Endothelial cell (in vitro differentiated cells): ENCODE data around the gene CGN. TPM values are rescaled to one million over a fixed set of nuclear protein-coding genes. Genes with fewer than 3 reads are reported as not detected.

ENCODE experiments used
- DNase-seq: peaks from one replicate; pipeline ENCODE4 v3.0.0; 2021; ENCODE audit warnings: low spot score
- H3K27ac Mint-ChIP-seq: one replicate; pipeline ENCODE4 v1.8.0; 2021; ENCODE audit warnings: mixed read lengths, inconsistent platforms; ENCODE audit not compliant: unreplicated experiment
- H3K27me3 Mint-ChIP-seq: one replicate; pipeline ENCODE4 v1.8.0; 2021; ENCODE audit warnings: mild to moderate bottlenecking, moderate library complexity, mixed read lengths, inconsistent platforms; ENCODE audit not compliant: unreplicated experiment
- H3K36me3 Mint-ChIP-seq: one replicate; pipeline ENCODE4 v1.8.0; 2021; ENCODE audit warnings: mild to moderate bottlenecking, low read depth, mixed read lengths, inconsistent platforms; ENCODE audit not compliant: unreplicated experiment
- H3K4me1 Mint-ChIP-seq: one replicate; pipeline ENCODE4 v1.8.0; 2021; ENCODE audit warnings: mild to moderate bottlenecking, mixed read lengths, inconsistent platforms; ENCODE audit not compliant: unreplicated experiment
- H3K4me3 Mint-ChIP-seq: one replicate; pipeline ENCODE4 v1.8.0; 2021; ENCODE audit warnings: mild to moderate bottlenecking, mixed read lengths, inconsistent platforms; ENCODE audit not compliant: unreplicated experiment
- H3K9me3 Mint-ChIP-seq: one replicate; pipeline ENCODE4 v1.8.0; 2021; ENCODE audit warnings: mixed read lengths, inconsistent platforms; ENCODE audit not compliant: unreplicated experiment
- CTCF ChIP-seq: fragments of 200-600 bp; sonication (generic); IDR thresholded peaks from one replicate; pipeline ENCODE4 v1.5.0; 2021; ENCODE audit warnings: antibody characterized with exemption; ENCODE audit not compliant: unreplicated experiment
- long read RNA-seq: library from polyadenylated mRNA; unstranded; transcript quantifications from one replicate; pipeline ENCODE4 v2.0.0, GENCODE V29; 2020; ENCODE audit not compliant: unreplicated experiment
- total RNA-seq: library from RNA; stranded (reverse); fragmentation: NEBNext Ultra II Directional; extraction: Animal tissue kit (Norgen Biotek cat#: 25700); gene quantifications from one replicate; pipeline ENCODE4 v1.2.1, GENCODE V29; 2021; ENCODE audit not compliant: unreplicated experiment

Gene CGN
- 50.7 TPM for total RNA-seq
- long read RNA-seq, partial matches to known transcripts: 3 of 4 reads
- long read RNA-seq, other reads (novel, unspliced or antisense): 1 of 4 reads

GRCh38 chr1:151510957-151511635 is at the start of gene CGN:
Gene CGN (plus strand): TSS chr1:151511387. CDS start chr1:151518520, 7,133 bp downstream.
- Mint-ChIP-seq H3K36me3 (peaks cover 13% of the 10 kb centered on the region), H3K27me3 (peaks cover 6% of the 10 kb centered on the region)

GRCh38 chr1:151461694-151462093 is 49.5 kb upstream of the CGN start:
- Mint-ChIP-seq H3K27me3 (peaks cover 9% of the 10 kb centered on the region), H3K4me1 (peaks cover 26% of the 10 kb centered on the region), H3K27ac (no peak overlapping the region), H3K9me3 (no peaks in the 10 kb centered on the region), H3K36me3 (peaks cover 5% of the 10 kb centered on the region), H3K4me3 (no peak overlapping the region)
- TF ChIP-seq CTCF: no peak
- DNase-seq: no peak

More at GRCh38 chr1:151510957-151511635, at the start of gene CGN:
- TF ChIP-seq CTCF: no peak
- H3K27ac Mint-ChIP-seq: peak within 1 kb of the TSS; percentile 92
- H3K4me1 Mint-ChIP-seq: peaks cover 35% of the 10 kb centered on the region
- DNase-seq: peak; percentile 94
- no peaks in the 10 kb centered on the region for H3K9me3 Mint-ChIP-seq
- peak within 1 kb of the TSS; percentile 97 for H3K4me3 Mint-ChIP-seq

DNA sequence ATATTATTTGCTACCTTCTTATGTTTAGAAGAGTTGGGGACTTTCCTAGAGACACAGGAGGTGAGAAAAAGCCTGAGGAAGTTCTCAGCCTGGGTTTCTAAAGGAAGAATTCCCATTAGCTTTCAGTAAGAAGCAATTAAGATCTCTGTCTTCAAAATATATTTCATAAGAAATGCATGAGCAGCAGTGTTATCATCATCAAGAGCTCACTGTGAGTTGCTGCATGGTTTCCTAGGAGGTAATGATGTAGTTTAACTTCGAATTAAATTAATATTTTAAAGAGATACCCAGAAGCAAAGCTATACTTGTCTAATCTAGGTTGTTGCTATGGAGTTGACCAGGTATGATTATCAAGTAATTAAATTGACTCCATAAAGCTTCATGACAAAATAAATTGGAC is 46.2 kb upstream of the CGN start:
- Mint-ChIP-seq H3K4me1 (peaks cover 9% of the 10 kb centered on the region), H3K27me3 (peaks cover 3% of the 10 kb centered on the region), H3K9me3 (no peaks in the 10 kb centered on the region), H3K36me3 (no peaks in the 10 kb centered on the region), H3K27ac (no peak overlapping the region), H3K4me3 (no peak overlapping the region)
- DNase-seq: no peak
- TF ChIP-seq CTCF: no peak

DNA sequence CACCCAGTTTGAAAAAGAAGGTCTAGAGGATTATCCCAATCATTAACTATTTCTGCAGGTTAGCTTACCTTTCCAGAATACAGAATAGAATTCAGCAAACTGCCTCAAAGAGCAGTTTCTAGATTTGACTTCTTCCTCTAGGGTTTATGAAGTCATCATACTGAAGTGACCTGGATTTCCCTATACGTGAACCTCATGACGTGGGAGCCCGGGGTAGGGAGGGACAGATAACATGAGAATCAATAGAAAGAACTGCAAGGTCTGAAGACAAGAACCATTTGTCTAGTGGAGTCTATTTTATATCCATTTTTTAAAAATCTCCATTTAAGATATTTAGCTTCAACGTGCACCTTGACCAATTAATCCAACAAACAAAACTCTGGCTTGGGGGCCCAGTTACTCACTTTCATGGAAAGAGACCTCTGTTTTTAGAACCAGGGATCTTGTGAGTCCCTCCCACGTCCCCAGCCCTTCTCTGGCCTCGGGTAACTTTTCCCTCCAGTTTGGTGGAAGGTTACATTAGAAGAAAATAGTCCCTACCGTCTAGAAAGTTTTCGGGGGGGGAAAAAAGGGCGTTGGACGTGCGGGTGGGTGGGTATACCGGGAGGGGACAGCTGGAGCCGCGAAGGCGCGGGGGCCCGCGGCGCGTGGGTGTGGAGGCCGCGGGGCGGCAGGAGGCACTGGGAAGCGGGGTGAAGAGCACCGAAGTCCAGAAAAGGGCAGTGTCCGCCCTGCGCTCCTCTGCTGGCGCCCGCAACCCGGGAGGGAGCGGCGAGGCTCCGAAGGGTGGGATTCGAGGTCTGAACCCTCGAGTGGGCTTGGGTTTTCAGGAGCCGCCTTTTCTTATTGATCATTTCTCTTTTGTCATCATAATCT is 38.1 kb upstream of the CGN start:
- Mint-ChIP-seq H3K9me3 (no peaks in the 10 kb centered on the region), H3K4me3 (peak overlapping the region; percentile 77), H3K4me1 (peaks cover 8% of the 10 kb centered on the region), H3K27me3 (peaks cover 3% of the 10 kb centered on the region), H3K36me3 (no peaks in the 10 kb centered on the region), H3K27ac (peak overlapping the region; percentile 52)
- no peak for TF ChIP-seq CTCF
- peak; percentile 27 for DNase-seq
